NCI-H460 (cell line): ENCODE measurements around the gene CRBN. TPM values are rescaled to one million over a fixed set of nuclear protein-coding genes. Genes with fewer than 3 reads are reported as not detected.

Source experiments
- DNase-seq: peaks from one replicate; pipeline ENCODE4 v3.0.0-alpha.2; 2016; ENCODE audit warnings: low read depth; ENCODE audit errors: extremely low read depth
- polyA plus RNA-seq: library from polyadenylated mRNA; depleted of rRNA; stranded (reverse); fragments of >200 nt; gene quantifications from 2 replicates; pipeline ENCODE4 v1.2.3, GENCODE V29; 2014; cell fraction: nucleus; rRNA removed
- total RNA-seq: library from RNA; depleted of rRNA; stranded (reverse); fragments of >200 nt; shearing (Covaris generic); gene quantifications from 2 replicates; pipeline ENCODE4 v1.2.3, GENCODE V29; 2014; rRNA removed

CRBN gene
- 21.6 and 23.6 TPM in 2 replicates for total RNA-seq
- 17.3 and 48.5 TPM in 2 replicates for polyA plus RNA-seq

- DNase-seq = peak; percentile 71
These were observed at the start of gene CRBN for GRCh38 chr3:3179407-3180094. CRBN (minus strand) TSS chr3:3179691; CDS start chr3:3179687, 4 bp downstream.

- DNase-seq = no peak
These were observed 48.1 kb upstream of the CRBN start for GRCh38 chr3:3227640-3228039.

GRCh38 chr3:3221528-3221927 lies 42.0 kb upstream of the CRBN start:
- no peak for DNase-seq

- no peak for DNase-seq
These were observed 36.9 kb upstream of the CRBN start for GRCh38 chr3:3216401-3216800.

GRCh38 chr3:3212781-3213440 lies 33.4 kb upstream of the CRBN start:
- DNase-seq = no peak

- DNase-seq = no peak
These were observed 30.2 kb upstream of the CRBN start for GRCh38 chr3:3209714-3210113.

- no peak for DNase-seq
These were observed 29.6 kb upstream of the CRBN start for GRCh38 chr3:3209057-3209456.

GRCh38 chr3:3201611-3202010 lies 22.1 kb upstream of the CRBN start:
- no peak for DNase-seq

GRCh38 chr3:3200632-3201212 lies 21.2 kb upstream of the CRBN start:
- DNase-seq = peak; percentile 45

GRCh38 chr3:3199306-3199705 lies 19.8 kb upstream of the CRBN start:
- no peak for DNase-seq

GRCh38 chr3:3196148-3196861 lies 16.8 kb upstream of the CRBN start:
- no peak for DNase-seq

GRCh38 chr3:3194861-3195260 lies 15.4 kb upstream of the CRBN start:
- DNase-seq = no peak

GRCh38 chr3:3192286-3192675 lies 12.8 kb upstream of the CRBN start:
- no peak for DNase-seq

GRCh38 chr3:3191675-3192285 lies 12.3 kb upstream of the CRBN start:
- no peak for DNase-seq

- DNase-seq = no peak
These were observed 10.5 kb upstream of the CRBN start for GRCh38 chr3:3189961-3190360.

- DNase-seq = no peak
These were observed 9.7 kb upstream of the CRBN start for GRCh38 chr3:3189102-3189727.

GRCh38 chr3:3184876-3185275 lies 5.4 kb upstream of the CRBN start:
- no peak for DNase-seq

GRCh38 chr3:3180456-3180855 lies 965 bp upstream of the CRBN start:
- DNase-seq = no peak

- DNase-seq = no peak
These were observed 778 bp downstream of the CRBN start for GRCh38 chr3:3178498-3179328.
